Astrocyte (in vitro differentiated cells and primary cell): ENCODE measurements around the gene UBALD1. TPM values are rescaled to one million over a fixed set of nuclear protein-coding genes. Genes with fewer than 3 reads are reported as not detected.

Experiments
- DNase-seq: peaks from one replicate; pipeline ENCODE4 v3.0.0-alpha.2; 2010; ENCODE audit warnings: low read depth
- FAIRE-seq: peaks from 2 replicates; lab custom pipeline; 2011; peaks lifted over from hg19 to GRCh38; lab: Jason Lieb, UNC
- H2AFZ ChIP-seq: 2 replicates; pipeline ENCODE4 v1.6.0; 2012; ENCODE audit warnings: low read depth, low read length, inconsistent platforms
- H3K27ac ChIP-seq: 2 replicates; pipeline ENCODE4 v1.5.1; 2011; ENCODE audit warnings: low read depth, low read length, inconsistent platforms
- H3K27me3 ChIP-seq: 2 replicates; pipeline ENCODE4 v1.6.0; 2011; ENCODE audit warnings: low read length, inconsistent platforms; ENCODE audit not compliant: insufficient read depth
- H3K36me3 ChIP-seq: 2 replicates; pipeline ENCODE4 v1.5.1; 2011; ENCODE audit warnings: low read length, inconsistent platforms; ENCODE audit not compliant: insufficient read depth
- H3K4me1 ChIP-seq: 2 replicates; pipeline ENCODE4 v1.5.1; 2011; ENCODE audit warnings: low read length, inconsistent platforms; ENCODE audit not compliant: insufficient read depth
- H3K4me2 ChIP-seq: 2 replicates; pipeline ENCODE4 v1.6.0; 2012; ENCODE audit warnings: low read length, inconsistent platforms
- H3K4me3 ChIP-seq: 2 replicates; pipeline ENCODE4 v1.5.1; 2011; ENCODE audit warnings: low read depth, mild to moderate bottlenecking, low read length, inconsistent platforms; ENCODE audit not compliant: insufficient read depth
- H3K79me2 ChIP-seq: 2 replicates; pipeline ENCODE4 v1.6.0; 2012; ENCODE audit warnings: mild to moderate bottlenecking, low read length, inconsistent platforms; ENCODE audit not compliant: insufficient read depth
- H3K9ac ChIP-seq: 2 replicates; pipeline ENCODE4 v1.6.0; 2012; ENCODE audit warnings: mild to moderate bottlenecking, low read length, inconsistent platforms
- H3K9me3 ChIP-seq: 2 replicates; pipeline ENCODE4 v1.5.1; 2012; ENCODE audit warnings: low read depth, mild to moderate bottlenecking, low read length, inconsistent platforms; ENCODE audit not compliant: insufficient read depth
- H4K20me1 ChIP-seq: 2 replicates; pipeline ENCODE4 v1.6.0; 2012; ENCODE audit warnings: low read length, inconsistent platforms; ENCODE audit not compliant: insufficient read depth
- H3K27ac Mint-ChIP-seq: one replicate; pipeline ENCODE4 v1.8.0; 2021; ENCODE audit warnings: mild to moderate bottlenecking, mixed read lengths; ENCODE audit not compliant: unreplicated experiment
- H3K27me3 Mint-ChIP-seq: one replicate; pipeline ENCODE4 v1.8.0; 2021; ENCODE audit warnings: low read depth, mixed read lengths; ENCODE audit not compliant: unreplicated experiment
- H3K36me3 Mint-ChIP-seq: one replicate; pipeline ENCODE4 v1.8.0; 2021; ENCODE audit warnings: low read depth, mixed read lengths; ENCODE audit not compliant: unreplicated experiment
- H3K4me1 Mint-ChIP-seq: one replicate; pipeline ENCODE4 v1.8.0; 2021; ENCODE audit warnings: low read depth, mixed read lengths; ENCODE audit not compliant: unreplicated experiment
- H3K4me3 Mint-ChIP-seq: one replicate; pipeline ENCODE4 v1.8.0; 2021; ENCODE audit warnings: mild to moderate bottlenecking, moderate library complexity, mixed read lengths; ENCODE audit not compliant: unreplicated experiment
- H3K9me3 Mint-ChIP-seq: one replicate; pipeline ENCODE4 v1.8.0; 2021; ENCODE audit warnings: mild to moderate bottlenecking, mixed read lengths; ENCODE audit not compliant: unreplicated experiment
- CTCF ChIP-seq: IDR thresholded peaks from 2 replicates; pipeline ENCODE4 v1.5.1; 2011; ENCODE audit warnings: low read depth, mild to moderate bottlenecking, inconsistent platforms, low read length, moderate library complexity; ENCODE audit not compliant: insufficient read depth
- EZH2 ChIP-seq: IDR thresholded peaks from 2 replicates; pipeline ENCODE4 v1.6.1; 2012; ENCODE audit warnings: mild to moderate bottlenecking, low read length, inconsistent platforms; ENCODE audit not compliant: insufficient read depth
- total RNA-seq: library from RNA; stranded (reverse); gene quantifications from 2 replicates; pipeline ENCODE4 v1.2.1, GENCODE V29; 2021

Gene UBALD1
- total RNA-seq, 1 donor from 2014 or later: 53.0 TPM

DNA sequence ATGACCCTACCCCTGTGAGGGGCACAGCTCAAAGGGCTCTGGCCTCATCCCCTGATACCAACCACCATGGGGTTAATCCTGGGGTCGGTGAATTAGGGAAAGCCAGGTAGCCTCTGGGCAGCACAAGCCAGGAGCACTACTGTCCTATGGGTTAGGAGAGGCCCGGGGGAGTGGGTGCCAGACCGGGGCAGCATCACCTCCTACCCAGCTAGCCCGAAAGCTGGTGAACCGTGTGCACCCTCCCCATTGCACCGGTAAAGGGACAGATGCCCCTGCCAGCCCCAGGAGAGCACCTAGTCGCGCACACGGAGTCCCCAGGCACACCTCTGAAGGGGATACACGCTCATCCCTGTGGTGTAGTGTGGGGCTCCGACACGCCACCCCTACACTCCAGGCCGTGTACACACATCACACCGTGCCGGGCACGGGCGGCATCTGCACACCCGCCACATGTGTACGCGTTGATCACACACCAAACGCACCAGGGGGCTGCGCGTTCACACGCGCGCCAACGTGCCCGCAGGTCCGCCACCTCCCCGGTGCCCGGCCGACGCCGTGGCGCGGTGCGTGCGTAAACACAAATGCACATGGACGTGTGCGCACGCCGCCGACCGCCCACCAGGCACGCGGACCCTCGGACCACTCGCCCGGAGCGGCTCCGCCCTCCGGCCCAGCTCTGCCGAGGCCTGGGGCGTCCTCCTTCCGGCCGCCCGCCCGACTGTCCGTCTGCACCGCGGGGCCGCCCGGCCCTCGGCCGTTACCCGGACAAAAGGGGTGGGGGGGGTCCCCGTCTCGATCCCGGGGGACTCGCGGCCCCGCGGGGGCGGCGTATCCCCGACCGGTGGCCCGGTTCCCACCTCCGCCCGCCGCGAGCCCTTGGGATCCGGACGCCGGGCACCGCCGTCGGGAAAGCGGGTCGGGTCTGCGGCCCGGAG is 785 bp downstream of the UBALD1 start:
- no peaks in the 10 kb centered on the region for H3K27me3 ChIP-seq
- H3K27ac ChIP-seq: peak overlapping the region; percentile 81
- no peaks in the 10 kb centered on the region for H3K36me3 ChIP-seq
- no peak for TF ChIP-seq CTCF
- TF ChIP-seq EZH2: no peak
- FAIRE-seq (no peak), DNase-seq (peak; percentile 26)
- Mint-ChIP-seq H3K4me1 (peaks cover 2% of the 10 kb centered on the region), H3K27me3 (no peaks in the 10 kb centered on the region), H3K36me3 (no peaks in the 10 kb centered on the region), H3K9me3 (no peaks in the 10 kb centered on the region), H3K27ac (peak overlapping the region; percentile 26), H3K4me3 (peak overlapping the region; percentile 88)
- peak overlapping the region; percentile 91 for H2AFZ ChIP-seq
- no peaks in the 10 kb centered on the region for H3K9me3 ChIP-seq
- peaks cover 25% of the 10 kb centered on the region for H3K4me1 ChIP-seq
- peak overlapping the region; percentile 86 for H3K4me3 ChIP-seq
- H3K9ac ChIP-seq: peak overlapping the region; percentile 93
- peaks cover 44% of the 10 kb centered on the region for H4K20me1 ChIP-seq
- H3K4me2 ChIP-seq: peak overlapping the region; percentile 99
- peaks cover 55% of the 10 kb centered on the region for H3K79me2 ChIP-seq

DNA sequence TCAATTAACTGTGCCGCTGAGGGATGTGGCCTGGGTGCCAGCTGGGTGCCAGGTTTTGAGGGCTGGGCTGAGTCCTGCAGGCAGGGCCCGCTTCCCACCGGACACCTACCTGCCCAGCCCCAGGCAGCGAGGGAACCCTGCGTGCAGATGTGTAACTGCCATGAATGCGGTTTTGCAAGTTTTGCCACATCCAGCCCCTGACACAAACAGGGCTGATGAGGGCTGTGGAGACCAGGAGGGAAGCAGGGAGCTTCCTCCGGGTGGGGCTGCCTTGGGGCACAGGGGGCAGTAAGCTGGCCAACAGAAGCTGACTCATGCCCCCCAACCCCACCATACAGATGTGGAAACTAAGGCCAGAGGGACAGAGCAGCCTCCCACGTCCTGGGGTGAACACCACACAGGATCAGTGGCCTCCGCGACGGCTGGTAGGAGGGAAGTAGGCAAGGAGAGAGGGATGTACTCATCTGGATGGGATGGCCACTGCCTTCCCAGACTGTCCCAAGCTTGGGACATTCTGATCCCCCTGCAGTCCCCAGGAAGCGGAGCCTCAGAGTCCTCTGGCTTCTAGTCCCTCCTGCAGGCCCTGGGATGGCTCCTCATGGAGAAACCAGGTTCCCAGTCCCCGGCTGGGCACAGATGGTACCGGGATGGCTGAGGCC is 1.6 kb downstream of the UBALD1 start:
- H3K4me1 ChIP-seq: peaks cover 25% of the 10 kb centered on the region
- H3K4me1 Mint-ChIP-seq: peaks cover 2% of the 10 kb centered on the region
- no peaks in the 10 kb centered on the region for H3K27me3 ChIP-seq
- H3K9me3 Mint-ChIP-seq: no peaks in the 10 kb centered on the region
- no peaks in the 10 kb centered on the region for H3K36me3 ChIP-seq
- FAIRE-seq (no peak), DNase-seq (no peak)
- peaks cover 55% of the 10 kb centered on the region for H3K79me2 ChIP-seq
- no peaks in the 10 kb centered on the region for H3K27me3 Mint-ChIP-seq
- no peak overlapping the region for H3K27ac ChIP-seq
- H2AFZ ChIP-seq: no peak overlapping the region
- H4K20me1 ChIP-seq: peaks cover 50% of the 10 kb centered on the region
- TF ChIP-seq EZH2 (no peak), CTCF (no peak)
- H3K9ac ChIP-seq: peak overlapping the region; percentile 93
- peak overlapping the region; percentile 99 for H3K4me2 ChIP-seq
- no peaks in the 10 kb centered on the region for H3K9me3 ChIP-seq
- peak overlapping the region; percentile 88 for H3K4me3 Mint-ChIP-seq
- H3K4me3 ChIP-seq: peak overlapping the region; percentile 86
- H3K36me3 Mint-ChIP-seq: no peaks in the 10 kb centered on the region
- peak overlapping the region; percentile 26 for H3K27ac Mint-ChIP-seq
